Stimulated activated CD4-positive, alpha-beta T cell treated with anti-CD3 and anti-CD28 coated beads, Interleukin-1b, Interleukin-23, amount 100 ng/mL, for 24 hours (primary cell): ENCODE results near the gene PCK1.
"Not testable (repeated sequence)": the region's sequence is repeated elsewhere in the genome, so short reads cannot be mapped to it uniquely, and the experiment has no call there.

Experiments
- DNase-seq, 4 experiments: peaks; one replicate each; pipeline ENCODE4 v3.0.0-alpha.2; 2020; ENCODE audit warnings: low read depth in 4 of 4, low spot score in 1 of 4

Gene PCK1

DNA sequence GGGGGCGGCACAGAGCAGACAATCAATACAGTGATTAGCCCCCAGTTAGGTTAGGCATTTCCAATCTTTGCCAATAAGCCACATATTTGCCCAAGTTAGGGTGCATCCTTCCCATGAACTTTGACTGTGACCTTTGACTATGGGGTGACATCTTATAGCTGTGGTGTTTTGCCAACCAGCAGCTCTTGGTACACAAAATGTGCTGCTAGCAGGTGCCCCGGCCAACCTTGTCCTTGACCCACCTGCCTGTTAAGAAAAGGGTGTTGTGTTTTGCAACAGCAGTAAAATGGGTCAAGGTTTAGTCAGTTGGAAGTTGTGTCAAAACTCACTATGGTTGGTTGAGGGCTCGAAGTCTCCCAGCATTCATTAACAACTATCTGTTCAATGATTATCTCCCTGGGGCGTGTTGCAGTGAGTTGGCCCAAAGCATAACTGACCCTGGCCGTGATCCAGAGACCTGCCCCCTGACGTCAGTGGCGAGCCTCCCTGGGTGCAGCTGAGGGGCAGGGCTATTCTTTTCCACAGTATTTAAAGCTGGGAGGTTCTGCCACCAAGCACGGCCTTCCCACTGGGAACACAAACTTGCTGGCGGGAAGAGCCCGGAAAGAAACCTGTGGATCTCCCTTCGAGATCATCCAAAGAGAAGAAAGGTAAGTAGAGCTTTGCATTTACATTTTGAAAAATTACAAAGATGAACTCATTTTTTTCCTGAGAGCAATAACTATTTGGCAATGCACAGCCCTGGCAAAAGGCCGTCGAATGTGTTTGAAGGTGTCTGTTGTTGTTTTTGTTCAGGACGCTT lies at the start of gene PCK1:
Gene PCK1 (plus strand): TSS at position 557 of the 802 bp plus-strand sequence. CDS start 302 bp downstream, outside the sequence.
- DNase-seq = no peak

DNA sequence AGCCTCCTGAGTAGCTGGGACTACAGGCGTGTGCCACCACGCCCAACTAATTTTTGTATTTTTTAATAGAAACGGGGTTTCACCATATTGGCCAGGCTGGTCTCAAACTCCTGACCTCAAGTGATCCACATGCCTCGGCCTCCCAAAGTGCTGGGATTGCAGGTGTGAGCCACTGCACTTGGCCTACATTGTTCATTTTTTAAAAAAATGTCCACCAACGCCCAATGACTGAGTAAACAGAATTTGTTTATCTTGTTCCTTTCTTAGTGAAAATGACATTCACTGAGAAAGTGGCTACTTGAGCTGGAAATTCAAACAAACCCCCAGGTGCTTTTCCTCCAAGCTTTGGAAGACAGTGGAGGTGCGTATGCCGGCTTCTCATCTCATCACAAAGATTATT lies 49.2 kb upstream of the PCK1 start:
- not testable (repeated sequence) for DNase-seq

DNA sequence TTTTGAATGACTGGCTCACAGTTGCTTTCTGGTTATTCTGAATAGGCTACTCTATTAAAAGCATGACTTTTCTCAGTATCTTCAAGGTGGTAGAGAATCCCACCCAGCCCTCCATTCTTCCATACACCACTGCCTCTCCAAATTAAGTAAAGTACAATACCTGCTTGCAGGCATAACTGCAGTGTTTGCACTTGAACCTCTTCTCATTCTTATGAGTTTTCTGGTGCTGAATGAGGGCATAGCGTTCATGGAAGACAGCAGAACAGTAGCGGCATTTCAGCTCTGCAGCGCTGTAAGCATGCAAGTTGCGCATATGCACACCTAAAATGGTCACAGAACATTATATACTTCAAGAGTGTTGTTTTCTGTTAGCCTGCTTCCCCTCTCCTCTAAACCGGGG lies 48.5 kb upstream of the PCK1 start:
- no peak for DNase-seq

DNA sequence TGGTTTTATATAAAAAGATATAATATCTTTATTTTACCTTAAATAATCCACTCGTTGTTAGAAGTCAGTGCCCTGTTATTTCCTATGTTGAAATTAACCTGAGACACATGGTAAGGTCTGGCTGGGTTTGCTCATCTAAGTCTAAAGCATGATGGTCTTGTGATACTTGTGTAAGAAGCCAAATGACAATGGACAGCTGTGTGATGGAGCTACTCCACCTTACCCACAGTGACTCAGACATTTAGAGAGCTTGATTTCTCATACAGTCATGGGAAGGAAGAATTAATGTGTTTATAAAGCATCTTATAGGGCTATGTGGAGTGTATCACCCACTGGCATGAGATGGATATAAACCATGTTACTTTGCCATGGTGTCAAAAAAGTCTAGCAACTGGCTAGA lies 47.7 kb upstream of the PCK1 start:
- no peak for DNase-seq

DNA sequence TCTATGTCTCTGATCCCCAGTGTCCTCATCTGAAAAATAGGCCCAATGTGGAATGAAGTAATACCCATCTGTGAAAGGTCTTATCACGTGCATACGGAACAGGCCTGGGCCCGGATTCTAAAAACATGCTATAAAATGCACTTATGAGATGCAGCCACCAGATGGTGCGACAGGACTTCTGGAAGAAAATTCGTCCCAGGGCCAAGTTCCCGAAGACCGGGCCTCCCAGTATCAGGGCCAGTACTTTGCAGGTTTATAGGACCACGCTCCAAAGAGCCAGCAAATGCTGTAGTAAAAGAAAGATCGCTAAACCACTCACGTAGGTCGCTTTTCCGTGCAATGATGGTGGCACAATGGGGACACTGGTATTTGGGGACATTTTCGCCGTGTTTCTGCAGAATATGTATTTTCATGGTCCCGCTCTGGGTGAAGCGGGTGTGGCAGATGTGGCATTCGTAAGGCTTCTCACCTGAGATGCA lies 46.6 kb upstream of the PCK1 start:
- no peak for DNase-seq

DNA sequence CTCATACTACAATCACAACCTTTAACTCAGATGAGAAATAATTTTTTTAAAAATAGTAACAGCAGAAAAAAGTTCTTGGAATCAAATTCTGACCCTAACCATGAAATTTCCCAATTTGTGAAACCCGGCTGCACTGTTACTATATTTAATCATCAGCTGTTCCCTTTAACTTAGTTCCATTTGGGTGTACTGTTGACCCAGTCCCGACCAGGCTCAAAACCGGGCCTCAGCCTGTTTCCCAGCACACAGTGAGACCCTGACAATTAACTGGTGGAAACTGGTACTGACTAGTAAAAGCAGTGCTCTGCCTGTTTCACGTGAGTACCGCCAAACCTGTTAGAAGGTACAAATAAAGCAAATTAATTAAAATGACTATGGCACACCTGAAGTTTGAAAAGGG lies 43.0 kb upstream of the PCK1 start:
- no peak for DNase-seq

DNA sequence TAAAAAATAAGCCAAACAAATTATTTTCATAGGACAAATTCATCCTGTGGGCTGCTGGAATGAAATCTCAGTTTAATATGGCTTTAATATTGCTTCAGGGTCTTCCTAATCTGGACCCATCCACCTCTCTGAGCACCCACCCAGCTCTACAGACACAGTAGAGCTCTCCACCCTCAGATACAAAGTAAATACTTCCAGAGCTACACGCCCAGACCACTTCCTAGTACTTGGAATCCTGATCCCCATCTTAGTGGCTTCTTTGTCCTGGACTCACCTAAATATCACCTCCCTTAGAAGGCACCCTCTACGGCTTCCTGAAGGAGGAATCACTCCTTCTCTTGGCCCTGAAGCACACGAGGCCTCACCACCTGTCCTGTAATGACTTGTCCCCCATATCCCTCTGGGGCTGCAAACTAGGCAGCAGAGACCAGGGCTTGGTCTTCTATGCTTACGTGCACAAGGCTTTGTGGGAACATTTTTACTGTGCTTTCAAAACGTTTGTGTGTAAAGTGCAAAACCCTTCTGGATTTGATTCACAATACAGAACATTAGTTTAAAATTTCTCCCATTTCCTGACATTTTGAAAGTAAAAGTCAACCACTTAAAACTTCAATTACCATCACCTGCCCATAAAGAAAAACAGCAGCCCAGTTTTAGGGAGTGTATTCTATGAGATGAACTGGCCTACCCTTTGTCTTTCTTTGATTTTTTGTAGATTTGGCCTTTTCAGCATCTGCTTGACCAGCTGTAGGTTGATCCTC lies 38.4 kb upstream of the PCK1 start:
- no peak for DNase-seq

DNA sequence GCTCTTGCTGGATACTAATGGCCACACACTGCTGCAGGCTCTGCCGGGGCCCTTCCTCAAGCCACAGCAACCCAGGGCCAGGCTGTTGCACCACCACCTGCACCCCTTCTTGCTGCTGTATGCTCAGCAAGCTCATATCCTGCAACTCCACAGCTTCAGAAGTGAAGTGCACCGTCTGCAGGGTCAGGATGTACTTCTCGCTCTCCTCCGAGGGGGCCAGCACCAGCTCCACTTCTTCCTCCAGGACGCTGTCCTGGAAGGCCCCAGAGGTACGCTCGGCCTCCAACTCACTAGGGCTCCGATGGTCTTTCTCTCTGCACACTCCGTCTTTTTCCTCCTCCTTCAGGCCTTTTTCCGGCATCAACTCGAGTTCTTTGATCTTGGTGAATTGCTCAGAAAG lies 37.1 kb upstream of the PCK1 start:
- no peak for DNase-seq

DNA sequence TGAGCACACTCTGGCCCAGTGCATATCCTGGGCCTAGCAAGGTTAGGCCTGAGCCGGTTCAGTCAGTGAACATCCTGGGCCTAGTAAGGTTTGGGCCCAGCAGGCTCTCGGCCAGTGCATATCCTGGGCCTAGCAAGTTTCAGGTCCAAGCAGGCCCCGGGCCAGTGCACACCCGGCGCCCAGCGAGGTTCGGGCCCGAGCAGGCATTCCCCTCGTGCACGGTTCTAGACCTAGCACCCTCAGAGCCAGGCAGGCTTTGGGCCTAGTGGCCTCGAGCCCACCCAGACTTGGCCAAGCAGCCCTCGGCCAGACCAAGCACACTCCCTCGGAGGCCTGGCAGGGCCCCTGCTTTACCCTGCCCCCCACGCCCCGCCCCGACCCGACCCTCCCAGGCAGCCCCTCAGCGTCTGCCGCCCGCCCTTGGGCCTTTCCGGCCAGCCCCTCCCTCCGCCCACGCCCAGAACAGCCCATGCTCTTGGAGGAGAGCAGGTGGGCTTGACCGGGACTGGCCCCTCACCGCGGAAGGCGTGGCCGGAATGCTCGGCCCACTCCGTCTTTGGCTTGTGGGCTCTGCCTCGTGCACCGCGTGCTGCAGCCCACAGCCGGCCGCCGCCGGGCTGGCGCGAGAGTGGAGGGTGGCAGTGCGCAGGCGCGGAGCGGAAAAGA lies 36.3 kb upstream of the PCK1 start, which contains the start of gene CTCFL:
Gene CTCFL (minus strand): TSS at position 630 of the 666 bp plus-strand sequence. CDS start 935 bp downstream, outside the sequence.
- no peak for DNase-seq

DNA sequence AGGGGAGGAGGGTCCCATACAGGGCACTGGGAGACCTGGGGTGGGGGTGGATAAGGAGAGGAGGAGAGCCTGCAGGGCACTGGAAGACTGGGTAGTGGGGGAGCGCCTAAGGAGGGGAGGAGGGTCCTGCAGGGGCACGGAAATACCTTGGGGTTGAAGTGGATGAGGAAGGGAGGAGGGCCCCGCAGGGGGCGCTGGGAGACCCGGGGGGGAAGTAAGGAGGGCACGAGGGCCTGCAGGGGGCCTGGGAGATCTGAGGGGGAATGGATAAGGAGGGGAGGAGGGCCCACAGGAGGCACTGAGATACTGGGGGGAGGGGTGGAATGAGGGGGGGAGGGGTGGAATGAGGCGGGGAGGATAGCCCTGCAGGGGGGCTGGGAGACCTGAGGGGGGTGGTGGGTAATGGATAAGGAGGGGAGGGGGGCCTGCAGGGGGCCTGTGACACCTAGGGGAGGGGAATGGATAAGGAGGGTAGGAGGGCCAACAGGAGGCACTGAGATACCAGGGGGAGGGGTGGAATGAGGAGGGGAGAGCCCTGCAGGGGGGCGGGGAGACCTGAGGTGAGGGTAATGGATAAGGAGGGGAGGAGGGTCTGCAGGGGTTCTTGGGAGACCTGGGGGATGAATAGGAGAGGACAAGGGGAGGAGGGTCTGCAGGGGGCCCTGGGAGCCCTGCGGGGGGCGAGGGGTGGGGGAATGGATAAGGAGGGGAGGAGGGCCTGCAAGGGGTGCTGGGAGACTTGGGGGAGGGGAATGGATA lies 35.4 kb upstream of the PCK1 start:
- DNase-seq = no peak

DNA sequence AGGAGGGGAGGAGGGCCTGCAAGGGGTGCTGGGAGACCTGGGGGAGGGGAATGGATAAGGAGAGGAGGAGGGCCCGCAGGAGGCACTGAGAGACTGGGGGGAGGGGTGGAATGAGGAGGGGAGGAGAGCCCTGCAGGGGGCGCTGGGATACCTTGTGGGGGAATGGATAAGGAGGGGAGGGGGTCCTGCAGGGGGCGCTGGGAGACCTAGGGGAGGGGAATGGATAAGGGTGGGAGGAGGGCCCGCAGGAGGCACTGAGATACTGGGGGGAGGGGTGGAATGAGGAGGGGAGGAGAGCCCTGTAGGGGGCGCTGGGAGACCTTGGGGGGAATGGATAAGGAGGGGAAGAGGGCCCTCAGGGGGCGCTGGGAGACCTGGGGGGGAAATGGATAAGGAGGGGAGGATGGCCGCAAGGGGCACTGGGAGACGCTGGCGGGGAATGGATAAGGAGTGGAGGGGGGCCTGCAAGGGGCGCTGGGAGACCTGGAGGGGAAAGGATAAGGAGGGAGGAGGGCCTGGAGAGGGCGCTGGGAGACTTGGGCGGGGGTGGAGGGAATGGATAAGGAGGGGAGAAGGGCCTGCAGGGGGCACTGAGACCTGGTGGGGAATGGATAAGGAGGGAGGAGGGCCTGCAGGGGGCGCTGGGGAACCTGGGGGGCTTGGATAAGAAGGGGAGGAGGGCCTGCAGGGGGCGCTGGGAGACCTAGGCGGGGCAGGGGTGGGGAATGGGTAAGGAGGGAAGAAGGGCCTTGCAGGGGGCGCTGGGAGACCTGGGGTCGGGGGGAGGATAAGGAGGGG lies 34.6 kb upstream of the PCK1 start:
- DNase-seq = no peak

DNA sequence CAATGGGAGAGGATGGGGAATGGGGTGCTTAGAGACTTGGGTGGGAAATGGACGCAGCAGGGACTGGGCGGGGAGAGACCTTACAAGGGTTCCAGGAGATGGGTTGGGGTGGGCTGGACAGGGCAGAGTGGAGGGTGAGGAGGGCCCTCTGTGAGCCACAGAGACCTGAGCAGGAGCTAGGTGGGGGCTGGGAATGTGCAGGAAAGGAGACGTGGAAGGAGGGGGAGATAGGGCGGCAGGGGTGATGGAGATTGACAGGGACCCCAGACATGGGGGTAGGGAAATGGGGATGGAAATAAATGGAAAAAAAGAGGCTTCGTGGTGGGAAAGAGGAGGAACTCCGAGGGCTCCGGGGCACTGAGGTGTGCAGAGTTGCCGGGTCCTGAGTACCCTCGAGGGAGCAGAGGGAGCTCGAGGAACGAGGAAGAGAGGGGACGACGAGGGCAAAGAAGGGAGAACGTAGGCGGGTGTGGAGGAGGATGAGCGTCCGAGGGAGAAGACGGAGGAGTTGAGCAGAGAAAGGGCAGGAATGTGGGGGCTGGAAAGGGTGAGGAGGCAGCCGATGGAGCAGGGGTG lies 33.9 kb upstream of the PCK1 start:
- DNase-seq = no peak

DNA sequence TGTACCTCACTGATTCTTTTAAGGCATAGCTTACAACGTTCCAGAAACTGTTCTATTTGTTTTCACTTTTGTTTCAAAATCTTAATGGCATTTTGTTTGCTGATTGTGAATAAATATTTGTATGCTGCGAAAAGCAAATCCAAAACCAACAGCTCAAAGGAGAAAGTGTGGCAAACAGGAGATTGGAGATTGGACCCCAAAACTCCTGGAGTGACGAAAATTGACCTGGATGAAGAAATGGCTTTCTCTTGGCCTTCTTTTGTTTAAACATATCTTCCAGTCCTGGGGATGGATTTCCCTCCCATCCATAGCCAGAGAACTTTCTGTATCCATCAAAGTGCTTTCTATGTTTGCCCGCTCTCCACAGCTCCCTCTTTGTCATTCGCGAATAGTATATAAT lies 33.2 kb upstream of the PCK1 start:
- DNase-seq = no peak

DNA sequence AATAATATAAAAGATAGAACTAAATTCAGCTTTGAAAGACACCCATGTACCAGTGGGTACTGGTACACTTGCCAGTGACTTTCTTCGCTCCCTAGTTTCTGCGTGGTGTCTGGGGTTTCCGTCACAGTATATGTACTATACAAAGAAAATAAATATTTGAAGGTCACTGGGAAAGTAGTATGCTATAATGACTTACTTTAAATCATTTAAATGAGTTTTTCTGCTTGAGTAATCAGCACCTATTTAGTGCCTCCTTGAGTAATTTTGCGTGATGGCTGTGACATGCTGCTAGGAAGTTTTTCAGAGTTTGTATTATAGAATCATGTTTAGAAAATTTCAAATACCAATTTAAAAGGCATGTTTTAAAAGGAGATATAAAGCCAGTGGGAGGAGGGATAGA lies 32.8 kb upstream of the PCK1 start:
- no peak for DNase-seq

DNA sequence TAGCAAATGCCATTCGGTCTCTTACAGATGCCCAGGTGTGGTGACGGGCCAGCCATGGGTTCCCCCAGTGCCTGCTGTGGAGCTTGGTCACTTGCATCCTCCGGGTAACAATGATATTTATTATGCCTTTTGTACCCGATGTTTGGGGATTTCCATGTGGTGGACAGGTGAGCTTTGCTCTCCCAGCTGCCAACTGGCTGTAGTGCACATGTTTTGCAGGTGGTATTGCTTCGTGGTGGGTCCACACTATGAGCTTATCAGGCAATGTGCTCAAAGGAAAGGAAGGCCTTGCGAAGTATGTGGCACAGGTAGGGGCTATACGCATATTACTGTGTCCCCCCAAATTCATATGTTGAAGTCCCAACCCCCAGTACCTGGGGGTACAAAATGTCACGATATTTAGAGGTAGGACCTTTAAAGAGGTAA lies 31.7 kb upstream of the PCK1 start:
- DNase-seq = no peak

DNA sequence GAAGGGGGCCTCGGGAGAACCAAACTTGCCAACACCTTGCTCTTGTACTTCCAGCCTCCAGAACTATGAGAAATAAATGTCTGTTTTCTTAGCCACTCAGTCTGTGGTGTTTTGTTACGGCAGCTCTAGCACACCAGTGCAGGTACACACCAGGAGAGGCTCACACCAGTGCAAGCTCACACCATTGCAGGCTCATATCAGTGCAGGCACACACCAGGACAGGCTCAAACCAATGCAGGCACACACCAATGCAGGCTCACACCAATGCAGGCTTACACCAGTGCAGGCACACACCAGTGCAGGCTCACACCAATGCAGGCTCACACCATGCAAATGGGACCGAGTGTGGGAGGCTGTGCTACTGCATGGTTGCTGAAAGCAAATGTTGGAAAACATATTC lies 31.1 kb upstream of the PCK1 start:
- DNase-seq = no peak

DNA sequence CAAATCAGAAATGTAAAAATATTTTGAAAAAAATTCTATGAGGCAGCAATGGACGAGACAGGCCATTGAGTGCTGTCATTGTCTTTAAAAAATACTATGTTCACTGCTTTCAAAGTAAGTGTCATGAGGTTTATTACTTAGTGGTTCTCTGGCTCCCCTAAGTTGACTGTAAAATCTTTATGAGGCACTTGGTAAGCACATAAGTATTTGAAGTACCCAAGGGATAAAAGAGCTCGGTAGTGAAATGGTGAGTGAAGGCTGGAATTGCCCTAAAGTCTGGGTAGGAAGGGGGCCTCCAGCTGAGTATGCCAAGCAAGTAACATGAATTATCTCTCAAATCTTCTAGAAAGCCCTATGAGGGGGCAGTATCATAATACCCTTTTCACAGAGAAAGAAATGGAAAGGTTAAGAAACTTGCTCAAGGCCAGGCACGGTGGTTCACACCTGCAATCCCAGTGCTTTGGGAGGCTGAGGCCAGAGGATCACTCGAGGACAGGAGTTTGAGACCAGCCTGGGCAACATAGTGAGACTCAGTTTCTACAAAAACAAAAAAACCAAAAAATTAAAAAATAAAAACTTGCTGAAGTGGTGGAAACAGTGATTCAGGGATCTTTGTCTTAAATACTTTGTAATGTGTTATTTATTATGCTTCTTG lies 30.5 kb upstream of the PCK1 start:
- DNase-seq = no peak

DNA sequence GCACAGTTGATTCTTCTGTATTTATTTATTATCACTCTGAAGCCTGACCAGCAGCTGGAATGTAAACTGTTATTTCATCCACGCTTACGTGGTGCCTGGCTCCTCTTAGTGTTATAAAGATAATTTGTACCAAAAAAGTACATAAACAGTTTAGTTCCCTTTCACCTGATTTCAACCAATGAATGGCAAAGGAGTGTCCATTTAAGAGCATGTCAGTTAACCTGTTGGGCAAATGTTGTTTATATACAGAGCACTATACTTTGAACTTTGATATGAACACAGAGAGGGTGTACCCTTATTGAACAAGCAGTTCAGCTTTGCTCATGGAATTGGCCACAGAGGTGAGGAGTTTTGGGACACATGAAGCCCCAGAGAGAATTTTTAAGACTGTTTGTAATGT lies 28.8 kb upstream of the PCK1 start:
- DNase-seq = no peak

DNA sequence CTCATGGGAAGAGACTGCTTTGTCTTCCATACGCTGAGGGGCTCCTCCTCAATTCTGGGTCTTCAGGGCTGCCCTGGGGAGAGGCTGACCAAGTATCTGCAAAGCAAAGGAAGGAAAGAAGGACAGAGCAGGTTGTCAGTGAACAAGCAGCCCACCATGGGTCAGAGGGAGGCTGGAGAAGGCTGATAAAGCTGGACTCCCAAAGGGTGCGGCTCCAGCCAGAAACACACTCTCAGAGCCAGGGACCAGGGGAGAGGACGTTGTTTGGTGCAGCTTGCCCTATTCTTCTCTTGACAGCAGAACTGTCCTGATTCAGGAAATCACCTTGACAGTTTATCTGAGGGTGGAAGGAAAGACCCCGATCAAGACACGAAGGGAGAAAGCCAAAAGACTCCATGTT lies 25.6 kb upstream of the PCK1 start:
- DNase-seq = no peak
